ENCODE measurements around the gene AMIGO1.

- TF ChIP-seq CTCF (IDR thresholded peaks at IDR 0.05) (no peak), POLR2A (IDR thresholded peaks at IDR 0.05) (no peak), EP300 (IDR thresholded peaks at IDR 0.05) (no peak), POLR2AphosphoS5 (IDR thresholded peaks at IDR 0.05) (no peak)
Measured at GRCh38 chr1:109495738-109496137, 13.8 kb downstream of the AMIGO1 start.
